SU-DHL-6 (cell line): ENCODE data around the gene TMEM202.
"Not testable (repeated sequence)": the region's sequence is repeated elsewhere in the genome, so short reads cannot be mapped to it uniquely, and the experiment has no call there.

Experiments
- H2AFZ ChIP-seq: fragments of 200-600 bp; sonication (generic); 2 replicates; pipeline ENCODE4 v1.6.1; 2014; ENCODE audit warnings: low read depth, mild to moderate bottlenecking, moderate library complexity, mixed read lengths, antibody characterized with exemption, low read length; ENCODE audit not compliant: severe bottlenecking
- H3F3A ChIP-seq: fragments of 200-600 bp; shearing (Covaris generic); 2 replicates; pipeline ENCODE4 v1.6.0; 2016; ENCODE audit warnings: antibody characterized with exemption, mild to moderate bottlenecking; ENCODE audit not compliant: insufficient read depth
- H3K27ac ChIP-seq: fragments of 200-600 bp; sonication (generic); 2 replicates; pipeline ENCODE4 v1.5.1; 2016; ENCODE audit warnings: low read depth, mild to moderate bottlenecking, low read length, moderate library complexity, mixed read lengths
- H3K27me3 ChIP-seq: fragments of 200-600 bp; sonication (generic), shearing (Covaris generic); 2 replicates; pipeline ENCODE4 v1.6.0; 2014; ENCODE audit warnings: mild to moderate bottlenecking, low read length
- H3K36me3 ChIP-seq: fragments of 200-600 bp; sonication (generic); 2 replicates; pipeline ENCODE4 v1.6.1; 2014; ENCODE audit warnings: mild to moderate bottlenecking, low read length, mixed read lengths
- H3K4me2 ChIP-seq: fragments of 300-600, 200-600 bp; shearing (Covaris generic), sonication (generic); 2 replicates; pipeline ENCODE4 v1.6.0; 2014; ENCODE audit warnings: low read length, low read depth, mild to moderate bottlenecking; ENCODE audit not compliant: poor library complexity, severe bottlenecking
- H3K4me3 ChIP-seq: fragments of 200-600 bp; sonication (generic); 2 replicates; pipeline ENCODE4 v1.5.1; 2014; ENCODE audit warnings: antibody characterized with exemption, low read length, mild to moderate bottlenecking, mixed read lengths; ENCODE audit not compliant: insufficient read depth, poor library complexity, severe bottlenecking
- H3K79me2 ChIP-seq: fragments of 200-600 bp; sonication (generic); 2 replicates; pipeline ENCODE4 v1.6.1; 2014; ENCODE audit warnings: mild to moderate bottlenecking, low read length, moderate library complexity; ENCODE audit not compliant: insufficient read depth
- H3K9ac ChIP-seq: fragments of 200-600 bp; sonication (generic); 2 replicates; pipeline ENCODE4 v1.7.0; 2014; ENCODE audit warnings: mild to moderate bottlenecking, low read length
- H3K9me2 ChIP-seq: fragments of 200-600 bp; sonication (generic); replicated peaks from 2 replicates; pipeline ENCODE4 v1.6.1; 2014; ENCODE audit warnings: low read length; ENCODE audit not compliant: insufficient read depth
- H3K9me3 ChIP-seq: fragments of 200-600 bp; sonication (generic); 2 replicates; pipeline ENCODE4 v1.6.1; 2014; ENCODE audit warnings: low read length, mixed read lengths; ENCODE audit not compliant: insufficient read depth
- H4K20me1 ChIP-seq: fragments of 200-600 bp; sonication (generic); 2 replicates; pipeline ENCODE4 v1.6.1; 2014; ENCODE audit warnings: low read depth, mild to moderate bottlenecking, antibody characterized with exemption, low read length, moderate library complexity, mixed read lengths
- CTCF ChIP-seq: fragments of 200-600 bp; sonication (generic); IDR thresholded peaks from one replicate; pipeline ENCODE4 v1.5.1; 2017; ENCODE audit warnings: antibody characterized with exemption, mild to moderate bottlenecking, low read length, moderate library complexity; ENCODE audit not compliant: insufficient read depth, poor library complexity, severe bottlenecking
- EZH2phosphoT487 ChIP-seq: fragments of 200-600 bp; sonication (generic), shearing (Covaris generic); conservative IDR thresholded peaks from 2 replicates; pipeline ENCODE4 v1.6.1; 2018; ENCODE audit warnings: mild to moderate bottlenecking, antibody characterized with exemption, low read length, moderate library complexity, mixed read lengths

The TMEM202 gene

DNA sequence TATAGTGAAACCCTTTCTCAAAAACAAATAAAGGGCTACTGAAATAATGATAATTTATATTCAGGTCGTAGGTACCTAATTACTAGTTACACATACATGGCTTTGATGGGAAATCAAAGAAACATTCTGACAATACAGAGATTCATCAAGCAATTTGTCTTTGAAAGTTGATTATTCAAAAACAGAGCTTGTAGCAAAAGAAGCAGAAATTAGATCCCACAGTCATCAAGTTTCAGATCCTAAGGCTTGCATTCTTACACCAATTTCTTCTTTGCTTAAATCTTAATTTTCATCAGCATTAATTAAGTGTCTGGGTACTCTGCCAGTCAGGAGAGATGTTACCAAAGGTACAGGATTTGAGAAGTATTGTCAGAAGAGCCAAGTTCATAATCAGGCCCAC is 20.8 kb upstream of the TMEM202 start:
- Histone ChIP-seq H3K9me3 (no peaks in the 10 kb centered on the region), H3K9ac (no peak overlapping the region), H3K27me3 (no peaks in the 10 kb centered on the region), H3K4me2 (peak overlapping the region; percentile 65), H4K20me1 (no peaks in the 10 kb centered on the region), H3K4me3 (no peak overlapping the region), H3K27ac (no peak overlapping the region), H2AFZ (no peak overlapping the region), H3K79me2 (peaks cover 22% of the 10 kb centered on the region), H3K9me2 (no peaks in the 10 kb centered on the region), H3F3A (peaks cover 8% of the 10 kb centered on the region; the same call in 1 of the 2 replicates), H3K36me3 (no peaks in the 10 kb centered on the region)
- TF ChIP-seq CTCF (no peak), EZH2phosphoT487 (no peak)

- H3K9me3 ChIP-seq, H3K4me2 ChIP-seq, H3K9ac ChIP-seq, H4K20me1 ChIP-seq, H3K9me2 ChIP-seq, H3K27me3 ChIP-seq, H3K36me3 ChIP-seq, H3K27ac ChIP-seq, H2AFZ ChIP-seq, H3F3A ChIP-seq, H3K4me3 ChIP-seq: not testable (repeated sequence)
- H3K79me2 ChIP-seq = peaks cover 15% of the 10 kb centered on the region
Measured at GRCh38 chr15:72379106-72379505, 19.0 kb upstream of the TMEM202 start.

DNA sequence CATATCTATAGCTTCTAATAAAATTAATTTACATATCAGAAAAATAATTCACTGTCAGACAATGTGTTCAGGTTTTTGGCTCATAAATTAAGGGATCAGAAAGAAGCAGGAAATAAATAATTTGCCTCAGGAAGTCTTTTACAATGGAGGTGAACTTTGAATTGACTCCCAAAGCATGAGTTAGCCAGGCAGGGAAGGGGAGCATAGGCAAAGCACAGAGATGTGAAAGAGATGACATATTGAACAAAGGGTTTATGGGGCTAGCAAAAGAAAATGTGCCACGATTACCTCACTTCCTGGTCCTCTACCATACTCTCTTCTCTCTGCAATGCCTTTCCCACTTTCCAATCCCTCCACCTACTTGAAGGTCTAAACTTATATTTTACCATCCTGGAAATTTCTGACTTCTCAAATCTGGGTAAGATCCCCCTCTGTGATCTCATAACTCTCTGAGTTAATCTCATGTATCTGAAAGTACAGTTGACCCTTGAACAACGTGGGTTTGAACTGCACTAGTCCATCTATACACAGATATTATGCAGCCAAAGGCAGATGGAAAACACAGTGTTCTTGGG is 18.2 kb upstream of the TMEM202 start:
- Histone ChIP-seq H3K4me3 (no peak overlapping the region), H3K9me2 (no peaks in the 10 kb centered on the region), H3F3A (peaks cover 8% of the 10 kb centered on the region; the same call in 1 of the 2 replicates), H3K27ac (no peak overlapping the region), H3K9ac (no peak overlapping the region), H2AFZ (peak overlapping the region; percentile 42), H3K4me2 (no peak overlapping the region), H3K79me2 (peaks cover 8% of the 10 kb centered on the region), H3K9me3 (no peaks in the 10 kb centered on the region), H3K27me3 (no peaks in the 10 kb centered on the region), H4K20me1 (no peaks in the 10 kb centered on the region), H3K36me3 (no peaks in the 10 kb centered on the region)
- TF ChIP-seq EZH2phosphoT487 = no peak
- no peak for TF ChIP-seq CTCF

- TF ChIP-seq CTCF (no peak), EZH2phosphoT487 (no peak)
- H3K27me3 ChIP-seq = no peaks in the 10 kb centered on the region
- peaks cover 8% of the 10 kb centered on the region; the same call in 1 of the 2 replicates for H3F3A ChIP-seq
- no peak overlapping the region for H3K4me3 ChIP-seq
- no peak overlapping the region for H3K27ac ChIP-seq
- no peak overlapping the region for H3K4me2 ChIP-seq
- no peaks in the 10 kb centered on the region for H3K9me3 ChIP-seq
- H3K36me3 ChIP-seq = no peaks in the 10 kb centered on the region
- no peak overlapping the region for H3K9ac ChIP-seq
- no peaks in the 10 kb centered on the region for H4K20me1 ChIP-seq
- no peaks in the 10 kb centered on the region for H3K9me2 ChIP-seq
- H2AFZ ChIP-seq = no peak overlapping the region
- H3K79me2 ChIP-seq = no peaks in the 10 kb centered on the region
Measured at GRCh38 chr15:72380743-72381142, 17.4 kb upstream of the TMEM202 start.
